WTC11 (cell line): Measurements from ENCODE around the gene HECW1. TPM values are rescaled to one million over a fixed set of nuclear protein-coding genes. Genes with fewer than 3 reads are reported as not detected.
"Not testable (repeated sequence)": the region's sequence is repeated elsewhere in the genome, so short reads cannot be mapped to it uniquely, and the experiment has no call there.

ENCODE experiments used
- ATAC-seq: fragments of 200-7000 bp; cut with Tn5 transposase; 2 replicates; pipeline ENCODE4 v1.10.0; 2021; ENCODE audit warnings: mild to moderate bottlenecking, moderate library complexity
- CTCF ChIA-PET: fragments of 300-600 bp; sonication (Branson Sonifier 250); formaldehyde crosslinking; loops from one replicate; lab custom pipeline; 2021; ENCODE audit warnings: antibody characterized with exemption; lab: Charles Lee
- POLR2A ChIA-PET: fragments of 350-600 bp; sonication (Branson Sonifier 250); formaldehyde crosslinking; loops from one replicate; lab custom pipeline; 2021; ENCODE audit warnings: antibody characterized with exemption; lab: Charles Lee
- DNase-seq: peaks from one replicate; pipeline ENCODE4 v3.0.0; 2021; ENCODE audit warnings: low spot score
- H3K27ac Mint-ChIP-seq: 2 replicates; pipeline ENCODE4 v1.8.0; 2021; ENCODE audit warnings: mixed read lengths
- H3K27me3 Mint-ChIP-seq: 2 replicates; pipeline ENCODE4 v1.8.0; 2021; ENCODE audit warnings: low read depth, mild to moderate bottlenecking, moderate library complexity, mixed read lengths
- H3K36me3 Mint-ChIP-seq: 2 replicates; pipeline ENCODE4 v1.8.0; 2021; ENCODE audit warnings: mixed read lengths
- H3K4me1 Mint-ChIP-seq: 2 replicates; pipeline ENCODE4 v1.8.0; 2022; ENCODE audit warnings: mixed read lengths
- H3K4me3 Mint-ChIP-seq: 2 replicates; pipeline ENCODE4 v1.8.0; 2021; ENCODE audit warnings: mild to moderate bottlenecking, moderate library complexity, mixed read lengths
- H3K9me3 Mint-ChIP-seq: 2 replicates; pipeline ENCODE4 v1.8.0; 2021; ENCODE audit warnings: mixed read lengths
- AFF4 ChIP-seq: sonication (generic); formaldehyde crosslinking; IDR thresholded peaks from 2 replicates; pipeline ENCODE4 v1.8.1; 2023; ENCODE audit warnings: mild to moderate bottlenecking, missing genetic modification reagents, borderline replicate concordance
- ARID4B ChIP-seq: sonication (generic); formaldehyde crosslinking; IDR thresholded peaks from 2 replicates; pipeline ENCODE4 v1.8.0; 2023; ENCODE audit warnings: missing genetic modification reagents, mild to moderate bottlenecking, borderline replicate concordance
- EMX1 ChIP-seq: fragments of 250-450 bp; sonication (Bioruptor Pico); IDR thresholded peaks from 2 replicates; pipeline ENCODE4 v1.8.0; 2021; ENCODE audit warnings: mild to moderate bottlenecking
- ERG ChIP-seq: fragments of 250-450 bp; sonication (Bioruptor Pico); IDR thresholded peaks from 2 replicates; pipeline ENCODE4 v1.8.0; 2021; ENCODE audit warnings: mild to moderate bottlenecking
- GABPB1 ChIP-seq: sonication (generic); formaldehyde crosslinking; IDR thresholded peaks from 2 replicates; pipeline ENCODE4 v1.8.1; 2023; ENCODE audit warnings: mild to moderate bottlenecking, missing genetic modification reagents
- HMGA2 ChIP-seq: fragments of 250-450 bp; sonication (Bioruptor Pico); IDR thresholded peaks from 2 replicates; pipeline ENCODE4 v1.4.0; 2021; ENCODE audit warnings: mild to moderate bottlenecking, moderate library complexity
- IRF2 ChIP-seq: sonication (generic); formaldehyde crosslinking; IDR thresholded peaks from 2 replicates; pipeline ENCODE4 v1.8.0; 2022; ENCODE audit warnings: low read depth, missing genetic modification reagents, borderline replicate concordance
- NFE2L1 ChIP-seq: sonication (generic); formaldehyde crosslinking; IDR thresholded peaks from 2 replicates; pipeline ENCODE4 v1.8.1; 2023; ENCODE audit warnings: missing genetic modification reagents
- ZNF219 ChIP-seq: sonication (generic); formaldehyde crosslinking; IDR thresholded peaks from 2 replicates; pipeline ENCODE4 v1.8.0; 2023; ENCODE audit warnings: missing genetic modification reagents, mild to moderate bottlenecking, borderline replicate concordance
- ZNF425 ChIP-seq: fragments of 250-450 bp; sonication (Bioruptor Pico); conservative IDR thresholded peaks from 2 replicates; pipeline ENCODE4 v1.9.0; 2021; ENCODE audit warnings: mild to moderate bottlenecking
- total RNA-seq: library from RNA; stranded (reverse); gene quantifications from 3 replicates; pipeline ENCODE4 v1.2.3, GENCODE V29; 2021

Gene HECW1
- total RNA-seq, 1 experiment from 2014 or later, result 6.1 TPM

GRCh38 chr7:43215061-43215460, 102.6 kb downstream of the HECW1 start:
- 0 out of 2 replicates have a peak, but pooled peaks have one; percentile 9 for ATAC-seq
- CTCF ChIA-PET, result interaction anchor here (0.6 to 0.7 kb wide), 2 partner anchors 107 to 111 kb away, joined by 3 to 4 read pairs; no protein-coding TSS in a partner anchor
- Mint-ChIP-seq H3K4me3 (no peak overlapping the region), H3K4me1 (peaks cover 51% of the 10 kb centered on the region), H3K27ac (no peak overlapping the region), H3K27me3 (no peaks in the 10 kb centered on the region), H3K9me3 (peaks cover 19% of the 10 kb centered on the region), H3K36me3 (peaks cover 15% of the 10 kb centered on the region)
- no peak for DNase-seq
- TF ChIP-seq ZNF425 (CRISPR knock-in tag) (no peak), EMX1 (CRISPR knock-in tag) (no peak), ERG (CRISPR knock-in tag) (no peak)
- POLR2A ChIA-PET, result no interaction called here

GRCh38 chr7:43217055-43217454, 104.6 kb downstream of the HECW1 start:
- POLR2A ChIA-PET, result no interaction called here
- Mint-ChIP-seq H3K4me3 (no peak overlapping the region), H3K27ac (no peak overlapping the region), H3K36me3 (peaks cover 23% of the 10 kb centered on the region), H3K9me3 (peaks cover 28% of the 10 kb centered on the region), H3K27me3 (no peaks in the 10 kb centered on the region), H3K4me1 (peaks cover 41% of the 10 kb centered on the region)
- DNase-seq (no peak), ATAC-seq (no peak)
- TF ChIP-seq GABPB1 (CRISPR knock-in tag) (no peak), HMGA2 (CRISPR knock-in tag) (no peak), ARID4B (no peak), ZNF425 (CRISPR knock-in tag) (no peak)
- CTCF ChIA-PET, result interaction anchor here (1.0 to 2.3 kb wide), 3 partner anchors 9 to 223 kb away, joined by 3 to 9 read pairs (median 5); no protein-coding TSS in a partner anchor

GRCh38 chr7:43218901-43219300, 106.5 kb downstream of the HECW1 start:
- Mint-ChIP-seq H3K4me1 (peaks cover 39% of the 10 kb centered on the region), H3K9me3 (peaks cover 28% of the 10 kb centered on the region), H3K36me3 (peaks cover 23% of the 10 kb centered on the region)
- peak; percentile 86 for ATAC-seq
- DNase-seq, H3K4me3 Mint-ChIP-seq, POLR2A ChIA-PET, H3K27me3 Mint-ChIP-seq, H3K27ac Mint-ChIP-seq: not testable (repeated sequence)
- CTCF ChIA-PET, result interaction anchor here (1.7 kb wide), 1 partner anchor 147 kb away, joined by 4 read pairs; no protein-coding TSS in a partner anchor

GRCh38 chr7:43220250-43220649, 107.8 kb downstream of the HECW1 start:
- DNase-seq, result no peak
- Mint-ChIP-seq H3K27me3 (no peaks in the 10 kb centered on the region), H3K9me3 (peaks cover 28% of the 10 kb centered on the region), H3K4me1 (peaks cover 29% of the 10 kb centered on the region), H3K36me3 (peaks cover 23% of the 10 kb centered on the region), H3K4me3 (no peak overlapping the region), H3K27ac (no peak overlapping the region)
- no peak for ATAC-seq
- ChIA-PET CTCF (interaction anchor here (1.7 kb wide), 1 partner anchor 149 kb away, joined by 4 read pairs; no protein-coding TSS in a partner anchor), POLR2A (no interaction called here)
- no peak for TF ChIP-seq IRF2 (CRISPR knock-in tag)
- no peak for TF ChIP-seq ZNF219
- no peak for TF ChIP-seq ZNF425 (CRISPR knock-in tag)
- TF ChIP-seq HMGA2 (CRISPR knock-in tag), result no peak
- no peak for TF ChIP-seq AFF4 (CRISPR knock-in tag)
- TF ChIP-seq NFE2L1 (CRISPR knock-in tag), result no peak
